OCI-LY7 (cell line): ENCODE results near the gene PLXNA3. TPM values are rescaled to one million over a fixed set of nuclear protein-coding genes. Genes with fewer than 3 reads are reported as not detected.

Experiments used
- BruUV-seq: library from RNA; stranded (reverse); fragments of 400-500 nt; replicated peaks from 2 replicates; lab custom pipeline; 2021; lab: Mats Ljungman, UMichigan
- CTCF ChIA-PET: fragments of 300-600 bp; sonication (Branson Sonifier 250); formaldehyde crosslinking; loops from one replicate; lab custom pipeline; 2022; ENCODE audit warnings: antibody characterized with exemption; ENCODE audit not compliant: unreplicated experiment; lab: Charles Lee
- POLR2A ChIA-PET: fragments of 300-600 bp; sonication (Branson Sonifier 250); formaldehyde crosslinking; loops from one replicate; lab custom pipeline; 2022; ENCODE audit warnings: antibody characterized with exemption; lab: Charles Lee
- DNase-seq: peaks from one replicate; pipeline ENCODE4 v3.0.0-alpha.2; 2015; ENCODE audit warnings: low spot score
- H2AFZ ChIP-seq: fragments of 200-600 bp; sonication (generic), shearing (Covaris generic); 2 replicates; pipeline ENCODE4 v1.6.1; 2014; ENCODE audit warnings: mild to moderate bottlenecking, antibody characterized with exemption, low read length, moderate library complexity
- H3K27ac ChIP-seq: fragments of 200-600 bp; sonication (generic); 2 replicates; pipeline ENCODE4 v1.5.1; 2014; ENCODE audit warnings: mixed run types, low read depth, mild to moderate bottlenecking, moderate library complexity, low read length, inconsistent platforms; ENCODE audit not compliant: poor library complexity, severe bottlenecking
- H3K36me3 ChIP-seq: fragments of 200-600 bp; sonication (generic); 2 replicates; pipeline ENCODE4 v1.6.1; 2014; ENCODE audit warnings: mild to moderate bottlenecking, antibody characterized with exemption, low read length, moderate library complexity, mixed read lengths; ENCODE audit not compliant: insufficient read depth
- H3K4me1 ChIP-seq: fragments of 200-600 bp; sonication (generic); 2 replicates; pipeline ENCODE4 v1.5.1; 2014; ENCODE audit warnings: mild to moderate bottlenecking, low read length; ENCODE audit not compliant: insufficient read depth, poor library complexity, severe bottlenecking
- H3K4me2 ChIP-seq: fragments of 200-600 bp; sonication (generic); 2 replicates; pipeline ENCODE4 v1.6.1; 2014; ENCODE audit warnings: mild to moderate bottlenecking, low read length
- H3K4me3 ChIP-seq: fragments of 200-600 bp; sonication (generic); 2 replicates; pipeline ENCODE4 v1.5.1; 2014; ENCODE audit warnings: mild to moderate bottlenecking, low read depth, low read length; ENCODE audit not compliant: poor library complexity, severe bottlenecking
- H3K79me2 ChIP-seq: fragments of 200-600 bp; sonication (generic); 2 replicates; pipeline ENCODE4 v1.6.1; 2016; ENCODE audit warnings: low read depth, mild to moderate bottlenecking, low read length, moderate library complexity, mixed read lengths; ENCODE audit not compliant: insufficient read depth
- H3K9me2 ChIP-seq: fragments of 200-600 bp; sonication (generic); 2 replicates; pipeline ENCODE4 v1.6.1; 2016; ENCODE audit warnings: mild to moderate bottlenecking, low read length, mixed read lengths; ENCODE audit not compliant: insufficient read depth
- H3K9me3 ChIP-seq: fragments of 200-600 bp; sonication (generic); 2 replicates; pipeline ENCODE4 v1.6.1; 2014; ENCODE audit warnings: mild to moderate bottlenecking, mixed run types, low read length, mixed read lengths
- H4K20me1 ChIP-seq: fragments of 200-600 bp; sonication (generic); 2 replicates; pipeline ENCODE4 v1.6.1; 2014; ENCODE audit warnings: mild to moderate bottlenecking, antibody characterized with exemption, low read length, moderate library complexity, mixed read lengths; ENCODE audit not compliant: insufficient read depth
- CTCF ChIP-seq: fragments of 200-600 bp; sonication (generic); conservative IDR thresholded peaks from 2 replicates; pipeline ENCODE4 v1.5.1; 2014; ENCODE audit warnings: mild to moderate bottlenecking, antibody characterized with exemption, low read length, moderate library complexity, mixed read lengths
- EZH2phosphoT487 ChIP-seq: fragments of 200-600 bp; sonication (generic); IDR thresholded peaks from 2 replicates; pipeline ENCODE4 v1.6.1; 2018; ENCODE audit warnings: low read depth, borderline replicate concordance, mild to moderate bottlenecking, mixed run types, antibody characterized with exemption, low read length, moderate library complexity, mixed read lengths
- intact Hi-C: fragments of 100-400 bp; cut with micrococcal nuclease; formaldehyde crosslinking; loops from one replicate; pipeline ENCODE4 v1.10.0; 2022; ENCODE audit not compliant: unreplicated experiment
- total RNA-seq, 2 experiments: library from RNA; depleted of rRNA in 1 of 2; stranded (reverse); fragments of >200 nt in 1 of 2; shearing (Covaris generic) in 1 of 2; gene quantifications; 2 replicates each; pipeline ENCODE4 v1.2.3, GENCODE V29; 2014 to 2022

PLXNA3 gene
- total RNA-seq, 2 experiments from 2014 or later = 5.6 to 8.0 TPM

- H3K9me2 ChIP-seq = no peaks in the 10 kb centered on the region
- peaks cover 68% of the 10 kb centered on the region for H3K4me1 ChIP-seq
- H2AFZ ChIP-seq = no peak overlapping the region
- no peaks in the 10 kb centered on the region for H3K9me3 ChIP-seq
- ChIA-PET POLR2A (interaction anchor here (0.6 kb wide), 2 partner anchors 10 to 15 kb away, joined by 7 to 9 read pairs; no protein-coding TSS in a partner anchor), CTCF (no interaction called here)
- intact Hi-C loops = loop anchor here (5.0 kb wide), 2 partner anchors 43 to 72 kb away; partner anchors contain the start of gene TAFAZZIN
- no peak overlapping the region for H3K27ac ChIP-seq
- DNase-seq = no peak
- peaks cover 16% of the 10 kb centered on the region for H3K79me2 ChIP-seq
- no TSS peak for BruUV-seq
- TF ChIP-seq EZH2phosphoT487 (no peak), CTCF (no peak)
- H4K20me1 ChIP-seq = no peaks in the 10 kb centered on the region
- peak overlapping the region; percentile 98 for H3K4me3 ChIP-seq
- peak overlapping the region; percentile 79 for H3K4me2 ChIP-seq
- H3K36me3 ChIP-seq = peaks cover 27% of the 10 kb centered on the region
Observed at GRCh38 chrX:154484255-154485149, 26.4 kb downstream of the PLXNA3 start.

GRCh38 chrX:154485150-154486051 is 27.3 kb downstream of the PLXNA3 start:
- Histone ChIP-seq H3K36me3 (peaks cover 27% of the 10 kb centered on the region), H3K9me3 (no peaks in the 10 kb centered on the region), H3K4me2 (peak overlapping the region; percentile 79), H4K20me1 (no peaks in the 10 kb centered on the region), H3K79me2 (peaks cover 16% of the 10 kb centered on the region), H3K4me3 (peak overlapping the region; percentile 98), H3K9me2 (no peaks in the 10 kb centered on the region), H2AFZ (no peak overlapping the region), H3K27ac (peak overlapping the region; percentile 61), H3K4me1 (peaks cover 61% of the 10 kb centered on the region)
- TF ChIP-seq EZH2phosphoT487 (no peak), CTCF (no peak)
- DNase-seq = no peak
- intact Hi-C loops = loop anchor here (5.0 kb wide), 1 partner anchor 42 kb away; no protein-coding TSS in a partner anchor
- POLR2A ChIA-PET = interaction anchor here (0.6 to 1.2 kb wide), 3 partner anchors 9 to 42 kb away, joined by 7 to 9 read pairs (median 8); no protein-coding TSS in a partner anchor
- CTCF ChIA-PET = no interaction called here
- BruUV-seq = no TSS peak
